SK-N-SH (cell line): ENCODE measurements around the gene MLLT1.

ENCODE experiments used
- EP300 ChIP-seq, 2 experiments: IDR thresholded peaks; 2 replicates each; pipeline versions ENCODE4 v1.4.0 to v1.6.1; 2012; ENCODE audit warnings: borderline replicate concordance in 1 of 2, low read depth in 1 of 2, low read length in 1 of 2
- TAF1 ChIP-seq: IDR thresholded peaks from 2 replicates; pipeline ENCODE4 v1.6.1; 2012; ENCODE audit warnings: low read depth, mild to moderate bottlenecking, low read length, moderate library complexity, borderline replicate concordance
- TF ChIP-seq, protein P1 (sequence below): fragments of 200-600 bp; sonication (generic); IDR thresholded peaks from 2 replicates; pipeline ENCODE4 v1.6.1; 2017; ENCODE audit warnings: antibody characterized with exemption, mild to moderate bottlenecking, moderate library complexity
- TF ChIP-seq, protein P2 (sequence below): fragments of 150-350 bp; IDR thresholded peaks from 2 replicates; pipeline ENCODE4 v1.6.1; 2016; ENCODE audit warnings: mild to moderate bottlenecking, low read depth, low read length

GRCh38 chr19:6218491-6219146 is 61.2 kb downstream of the MLLT1 start:
- TF ChIP-seq EP300 (IDR thresholded peaks at IDR 0.05; ENCODE audit: borderline replicate concordance in 1 of 2, low read depth in 1 of 2, low read length in 1 of 2) = no peak
- TF ChIP-seq, protein P1, sequence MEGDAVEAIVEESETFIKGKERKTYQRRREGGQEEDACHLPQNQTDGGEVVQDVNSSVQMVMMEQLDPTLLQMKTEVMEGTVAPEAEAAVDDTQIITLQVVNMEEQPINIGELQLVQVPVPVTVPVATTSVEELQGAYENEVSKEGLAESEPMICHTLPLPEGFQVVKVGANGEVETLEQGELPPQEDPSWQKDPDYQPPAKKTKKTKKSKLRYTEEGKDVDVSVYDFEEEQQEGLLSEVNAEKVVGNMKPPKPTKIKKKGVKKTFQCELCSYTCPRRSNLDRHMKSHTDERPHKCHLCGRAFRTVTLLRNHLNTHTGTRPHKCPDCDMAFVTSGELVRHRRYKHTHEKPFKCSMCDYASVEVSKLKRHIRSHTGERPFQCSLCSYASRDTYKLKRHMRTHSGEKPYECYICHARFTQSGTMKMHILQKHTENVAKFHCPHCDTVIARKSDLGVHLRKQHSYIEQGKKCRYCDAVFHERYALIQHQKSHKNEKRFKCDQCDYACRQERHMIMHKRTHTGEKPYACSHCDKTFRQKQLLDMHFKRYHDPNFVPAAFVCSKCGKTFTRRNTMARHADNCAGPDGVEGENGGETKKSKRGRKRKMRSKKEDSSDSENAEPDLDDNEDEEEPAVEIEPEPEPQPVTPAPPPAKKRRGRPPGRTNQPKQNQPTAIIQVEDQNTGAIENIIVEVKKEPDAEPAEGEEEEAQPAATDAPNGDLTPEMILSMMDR = peak; percentile 87
- no peak for TF ChIP-seq TAF1
- TF ChIP-seq, protein P2, sequence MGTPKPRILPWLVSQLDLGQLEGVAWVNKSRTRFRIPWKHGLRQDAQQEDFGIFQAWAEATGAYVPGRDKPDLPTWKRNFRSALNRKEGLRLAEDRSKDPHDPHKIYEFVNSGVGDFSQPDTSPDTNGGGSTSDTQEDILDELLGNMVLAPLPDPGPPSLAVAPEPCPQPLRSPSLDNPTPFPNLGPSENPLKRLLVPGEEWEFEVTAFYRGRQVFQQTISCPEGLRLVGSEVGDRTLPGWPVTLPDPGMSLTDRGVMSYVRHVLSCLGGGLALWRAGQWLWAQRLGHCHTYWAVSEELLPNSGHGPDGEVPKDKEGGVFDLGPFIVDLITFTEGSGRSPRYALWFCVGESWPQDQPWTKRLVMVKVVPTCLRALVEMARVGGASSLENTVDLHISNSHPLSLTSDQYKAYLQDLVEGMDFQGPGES = no peak
